ENCODE data around the gene CTSE. TPM values are rescaled to one million over a fixed set of nuclear protein-coding genes. Genes with fewer than 3 reads are reported as not detected.

CTSE gene
- total and polyA plus RNA-seq, 2 of the 13 experiments (the other 11 are each of a cell fraction or from before 2014, with no cell fraction given), result 0.50 to 0.69 TPM

DNA sequence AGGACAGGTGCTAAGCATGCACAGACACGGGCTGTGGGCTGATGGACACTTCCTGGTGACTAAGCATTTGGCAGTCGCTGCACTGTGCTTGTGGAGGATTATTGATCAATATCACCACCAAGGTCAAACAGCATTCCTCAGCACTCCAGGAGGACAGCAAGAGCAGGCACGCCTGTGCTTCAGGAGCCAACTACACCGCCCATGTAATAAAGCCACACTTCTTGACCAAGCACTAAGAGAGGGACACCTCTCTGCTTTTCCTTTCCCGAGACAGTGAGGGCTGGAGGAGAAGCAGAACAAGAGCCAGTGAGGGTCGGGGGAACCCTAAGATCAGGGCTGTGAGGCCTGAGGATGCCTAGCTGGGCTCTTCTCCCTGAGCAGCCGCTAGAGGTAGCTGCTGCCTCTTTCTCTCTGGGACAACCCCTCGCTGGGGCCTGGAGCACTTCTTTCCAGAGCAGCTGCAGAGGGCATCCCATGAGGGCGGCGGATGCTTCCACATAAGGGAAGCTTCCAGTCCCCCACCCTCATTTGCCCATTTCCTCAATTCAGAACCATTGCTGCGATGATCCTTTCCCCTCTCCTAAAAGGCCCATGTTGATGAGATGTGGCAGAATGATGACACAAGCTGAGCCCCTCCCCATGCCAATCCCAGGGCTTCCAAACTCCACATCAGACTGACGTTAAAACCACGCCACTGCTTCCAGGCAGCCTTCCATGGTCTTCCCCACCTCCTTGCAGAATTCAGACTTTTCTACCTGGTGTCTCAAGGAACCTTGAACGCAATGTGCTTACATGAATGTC is 39.6 kb downstream of the CTSE start (continued):
- TF ChIP-seq ZFP36L1 (CRISPR knock-in tag; IDR thresholded peaks at IDR 0.05), result 0 out of 2 replicates have a peak, but pooled peaks have one; percentile 69
- TF ChIP-seq CBX2 (IDR thresholded peaks at IDR 0.05; ENCODE audit: low read depth, low read length), result no peak
- no peak for TF ChIP-seq CBX2 (CRISPR knock-in tag; IDR thresholded peaks at IDR 0.05; ENCODE audit: low read depth)
- peak; percentile 77; the same call in 1 of the 2 replicates for TF ChIP-seq MEIS2 (CRISPR knock-in tag; IDR thresholded peaks at IDR 0.05)
- TF ChIP-seq EP300 (IDR thresholded peaks at IDR 0.05; ENCODE audit: low read depth in 2 of 2, low read length in 2 of 2), result 0 out of 4 replicates have a peak, but pooled peaks of 1 of the 2 experiments have one; percentile 8
- no peak for TF ChIP-seq EP300 (CRISPR knock-in tag; IDR thresholded peaks at IDR 0.05; ENCODE audit: borderline replicate concordance)
- TF ChIP-seq, protein P1, sequence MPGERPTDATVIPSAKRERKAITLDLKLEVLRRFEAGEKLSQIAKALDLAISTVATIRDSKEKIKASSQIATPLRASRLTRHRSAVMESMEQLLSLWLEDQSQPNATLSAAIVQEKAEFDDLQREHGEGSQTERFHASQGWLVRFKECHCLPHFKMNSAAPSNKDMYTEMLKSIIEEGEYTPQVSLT (CRISPR knock-in tag; IDR thresholded peaks at IDR 0.05; ENCODE audit: borderline replicate concordance, low read depth), result no peak
- TF ChIP-seq, protein P2, sequence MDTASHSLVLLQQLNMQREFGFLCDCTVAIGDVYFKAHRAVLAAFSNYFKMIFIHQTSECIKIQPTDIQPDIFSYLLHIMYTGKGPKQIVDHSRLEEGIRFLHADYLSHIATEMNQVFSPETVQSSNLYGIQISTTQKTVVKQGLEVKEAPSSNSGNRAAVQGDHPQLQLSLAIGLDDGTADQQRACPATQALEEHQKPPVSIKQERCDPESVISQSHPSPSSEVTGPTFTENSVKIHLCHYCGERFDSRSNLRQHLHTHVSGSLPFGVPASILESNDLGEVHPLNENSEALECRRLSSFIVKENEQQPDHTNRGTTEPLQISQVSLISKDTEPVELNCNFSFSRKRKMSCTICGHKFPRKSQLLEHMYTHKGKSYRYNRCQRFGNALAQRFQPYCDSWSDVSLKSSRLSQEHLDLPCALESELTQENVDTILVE (CRISPR knock-in tag; IDR thresholded peaks at IDR 0.05), result no peak
- TF ChIP-seq, protein P3, sequence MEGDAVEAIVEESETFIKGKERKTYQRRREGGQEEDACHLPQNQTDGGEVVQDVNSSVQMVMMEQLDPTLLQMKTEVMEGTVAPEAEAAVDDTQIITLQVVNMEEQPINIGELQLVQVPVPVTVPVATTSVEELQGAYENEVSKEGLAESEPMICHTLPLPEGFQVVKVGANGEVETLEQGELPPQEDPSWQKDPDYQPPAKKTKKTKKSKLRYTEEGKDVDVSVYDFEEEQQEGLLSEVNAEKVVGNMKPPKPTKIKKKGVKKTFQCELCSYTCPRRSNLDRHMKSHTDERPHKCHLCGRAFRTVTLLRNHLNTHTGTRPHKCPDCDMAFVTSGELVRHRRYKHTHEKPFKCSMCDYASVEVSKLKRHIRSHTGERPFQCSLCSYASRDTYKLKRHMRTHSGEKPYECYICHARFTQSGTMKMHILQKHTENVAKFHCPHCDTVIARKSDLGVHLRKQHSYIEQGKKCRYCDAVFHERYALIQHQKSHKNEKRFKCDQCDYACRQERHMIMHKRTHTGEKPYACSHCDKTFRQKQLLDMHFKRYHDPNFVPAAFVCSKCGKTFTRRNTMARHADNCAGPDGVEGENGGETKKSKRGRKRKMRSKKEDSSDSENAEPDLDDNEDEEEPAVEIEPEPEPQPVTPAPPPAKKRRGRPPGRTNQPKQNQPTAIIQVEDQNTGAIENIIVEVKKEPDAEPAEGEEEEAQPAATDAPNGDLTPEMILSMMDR (CRISPR knock-in tag; IDR thresholded peaks at IDR 0.05), result peak; percentile 92
- TF ChIP-seq ONECUT2 (CRISPR knock-in tag; IDR thresholded peaks at IDR 0.05), result peak; percentile 95
- no peak for TF ChIP-seq SRY (CRISPR knock-in tag; IDR thresholded peaks at IDR 0.05)
- TF ChIP-seq ZNF235 (CRISPR knock-in tag; IDR thresholded peaks at IDR 0.05; ENCODE audit: borderline replicate concordance), result no peak
- TF ChIP-seq SMAD3 (CRISPR knock-in tag; IDR thresholded peaks at IDR 0.05), result 0 out of 2 replicates have a peak, but pooled peaks have one; percentile 52
- no peak for TF ChIP-seq KLF12 (CRISPR knock-in tag; IDR thresholded peaks at IDR 0.05; ENCODE audit: borderline replicate concordance)
- TF ChIP-seq ZNF205 (CRISPR knock-in tag; IDR thresholded peaks at IDR 0.05), result peak; percentile 68; the same call in 1 of the 2 replicates
- TF ChIP-seq, protein P4, sequence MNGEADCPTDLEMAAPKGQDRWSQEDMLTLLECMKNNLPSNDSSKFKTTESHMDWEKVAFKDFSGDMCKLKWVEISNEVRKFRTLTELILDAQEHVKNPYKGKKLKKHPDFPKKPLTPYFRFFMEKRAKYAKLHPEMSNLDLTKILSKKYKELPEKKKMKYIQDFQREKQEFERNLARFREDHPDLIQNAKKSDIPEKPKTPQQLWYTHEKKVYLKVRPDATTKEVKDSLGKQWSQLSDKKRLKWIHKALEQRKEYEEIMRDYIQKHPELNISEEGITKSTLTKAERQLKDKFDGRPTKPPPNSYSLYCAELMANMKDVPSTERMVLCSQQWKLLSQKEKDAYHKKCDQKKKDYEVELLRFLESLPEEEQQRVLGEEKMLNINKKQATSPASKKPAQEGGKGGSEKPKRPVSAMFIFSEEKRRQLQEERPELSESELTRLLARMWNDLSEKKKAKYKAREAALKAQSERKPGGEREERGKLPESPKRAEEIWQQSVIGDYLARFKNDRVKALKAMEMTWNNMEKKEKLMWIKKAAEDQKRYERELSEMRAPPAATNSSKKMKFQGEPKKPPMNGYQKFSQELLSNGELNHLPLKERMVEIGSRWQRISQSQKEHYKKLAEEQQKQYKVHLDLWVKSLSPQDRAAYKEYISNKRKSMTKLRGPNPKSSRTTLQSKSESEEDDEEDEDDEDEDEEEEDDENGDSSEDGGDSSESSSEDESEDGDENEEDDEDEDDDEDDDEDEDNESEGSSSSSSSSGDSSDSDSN (CRISPR knock-in tag; IDR thresholded peaks at IDR 0.05), result peak; percentile 58; the same call in 1 of the 2 replicates
- TF ChIP-seq, protein P5, sequence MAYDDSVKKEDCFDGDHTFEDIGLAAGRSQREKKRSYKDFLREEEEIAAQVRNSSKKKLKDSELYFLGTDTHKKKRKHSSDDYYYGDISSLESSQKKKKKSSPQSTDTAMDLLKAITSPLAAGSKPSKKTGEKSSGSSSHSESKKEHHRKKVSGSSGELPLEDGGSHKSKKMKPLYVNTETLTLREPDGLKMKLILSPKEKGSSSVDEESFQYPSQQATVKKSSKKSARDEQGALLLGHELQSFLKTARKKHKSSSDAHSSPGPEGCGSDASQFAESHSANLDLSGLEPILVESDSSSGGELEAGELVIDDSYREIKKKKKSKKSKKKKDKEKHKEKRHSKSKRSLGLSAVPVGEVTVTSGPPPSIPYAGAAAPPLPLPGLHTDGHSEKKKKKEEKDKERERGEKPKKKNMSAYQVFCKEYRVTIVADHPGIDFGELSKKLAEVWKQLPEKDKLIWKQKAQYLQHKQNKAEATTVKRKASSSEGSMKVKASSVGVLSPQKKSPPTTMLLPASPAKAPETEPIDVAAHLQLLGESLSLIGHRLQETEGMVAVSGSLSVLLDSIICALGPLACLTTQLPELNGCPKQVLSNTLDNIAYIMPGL (CRISPR knock-in tag; IDR thresholded peaks at IDR 0.05; ENCODE audit: borderline replicate concordance in 1 of 2, low read depth in 1 of 2), result peak; percentile 29 to 43; a peak in 1 of 4 replicates
- peak; percentile 46; the same call in 1 of the 2 replicates for TF ChIP-seq MTA1 (CRISPR knock-in tag; IDR thresholded peaks at IDR 0.05; ENCODE audit: borderline replicate concordance)
- TF ChIP-seq FOXO1 (CRISPR knock-in tag; IDR thresholded peaks at IDR 0.05), result peak; percentile 28; the same call in 1 of the 2 replicates
- peak; percentile 15; the same call in 1 of the 2 replicates for TF ChIP-seq TARDBP (CRISPR knock-in tag; IDR thresholded peaks at IDR 0.05)

Measured in HepG2 (cell line).